ENCODE data around the gene TMA16.
"Not testable (repeated sequence)": the region's sequence is repeated elsewhere in the genome, so short reads cannot be mapped to it uniquely, and the experiment has no call there.

The TMA16 gene

GRCh38 chr4:163494360-163495241, at the start of gene TMA16:
TMA16 (plus strand) TSS chr4:163494690; CDS start chr4:163494802, 112 bp downstream.
- peak within 1 kb of the TSS; percentile 98 for H3K4me3 ChIP-seq (ENCODE audit: low read depth, low read length)
- in situ Hi-C loops (cut with HindIII; ENCODE audit: low sequenced_read_pairs), result no loop called here
- no peak for TF ChIP-seq CTCF (IDR thresholded peaks at IDR 0.05; ENCODE audit: low read depth, low read length)
- DNase-seq (ENCODE audit: low read depth, low spot score), result peak; percentile 96

GRCh38 chr4:163447023-163447422, 47.5 kb upstream of the TMA16 start:
- H3K4me3 ChIP-seq (ENCODE audit: low read depth, low read length); DNase-seq (ENCODE audit: low read depth, low spot score); in situ Hi-C loops (cut with HindIII; ENCODE audit: low sequenced_read_pairs): not testable (repeated sequence)

GRCh38 chr4:163447481-163447880, 47.0 kb upstream of the TMA16 start:
- H3K4me3 ChIP-seq (ENCODE audit: low read depth, low read length), result no peak overlapping the region
- DNase-seq (ENCODE audit: low read depth, low spot score), result no peak
- no peak for TF ChIP-seq CTCF (IDR thresholded peaks at IDR 0.05; ENCODE audit: low read depth, low read length)
- in situ Hi-C loops (cut with HindIII; ENCODE audit: low sequenced_read_pairs), result no loop called here

GRCh38 chr4:163448540-163449203, 45.8 kb upstream of the TMA16 start:
- TF ChIP-seq CTCF (IDR thresholded peaks at IDR 0.05; ENCODE audit: low read depth, low read length), result no peak
- peak; percentile 39 for DNase-seq (ENCODE audit: low read depth, low spot score)
- no peak overlapping the region for H3K4me3 ChIP-seq (ENCODE audit: low read depth, low read length)
- in situ Hi-C loops (cut with HindIII; ENCODE audit: low sequenced_read_pairs), result no loop called here

GRCh38 chr4:163462556-163462955, 31.9 kb upstream of the TMA16 start:
- no peak for TF ChIP-seq CTCF (IDR thresholded peaks at IDR 0.05; ENCODE audit: low read depth, low read length)
- in situ Hi-C loops (cut with HindIII; ENCODE audit: low sequenced_read_pairs), result no loop called here
- DNase-seq (ENCODE audit: low read depth, low spot score), result no peak
- no peak overlapping the region for H3K4me3 ChIP-seq (ENCODE audit: low read depth, low read length)

- DNase-seq (ENCODE audit: low read depth, low spot score), result no peak
- TF ChIP-seq CTCF (IDR thresholded peaks at IDR 0.05; ENCODE audit: low read depth, low read length), result no peak
- in situ Hi-C loops (cut with HindIII; ENCODE audit: low sequenced_read_pairs), result no loop called here
- H3K4me3 ChIP-seq (ENCODE audit: low read depth, low read length), result no peak overlapping the region
Measured at GRCh38 chr4:163467082-163467770, 27.3 kb upstream of the TMA16 start.
